D721Med (cell line): ENCODE data around the gene IMP4.

Experiments used
- DNase-seq: peaks from one replicate; pipeline ENCODE4 v3.0.0; 2011; ENCODE audit warnings: low spot score; ENCODE audit not compliant: insufficient read length
- FAIRE-seq: peaks from 2 replicates; lab custom pipeline; 2011; peaks lifted over from hg19 to GRCh38; lab: Jason Lieb, UNC
- TF ChIP-seq, protein P1 (sequence below): IDR thresholded peaks from 2 replicates; pipeline ENCODE4 v1.5.1; 2012; ENCODE audit warnings: mild to moderate bottlenecking, control low read depth; ENCODE audit not compliant: insufficient read depth; ENCODE audit errors: missing control alignments

IMP4 gene

DNA sequence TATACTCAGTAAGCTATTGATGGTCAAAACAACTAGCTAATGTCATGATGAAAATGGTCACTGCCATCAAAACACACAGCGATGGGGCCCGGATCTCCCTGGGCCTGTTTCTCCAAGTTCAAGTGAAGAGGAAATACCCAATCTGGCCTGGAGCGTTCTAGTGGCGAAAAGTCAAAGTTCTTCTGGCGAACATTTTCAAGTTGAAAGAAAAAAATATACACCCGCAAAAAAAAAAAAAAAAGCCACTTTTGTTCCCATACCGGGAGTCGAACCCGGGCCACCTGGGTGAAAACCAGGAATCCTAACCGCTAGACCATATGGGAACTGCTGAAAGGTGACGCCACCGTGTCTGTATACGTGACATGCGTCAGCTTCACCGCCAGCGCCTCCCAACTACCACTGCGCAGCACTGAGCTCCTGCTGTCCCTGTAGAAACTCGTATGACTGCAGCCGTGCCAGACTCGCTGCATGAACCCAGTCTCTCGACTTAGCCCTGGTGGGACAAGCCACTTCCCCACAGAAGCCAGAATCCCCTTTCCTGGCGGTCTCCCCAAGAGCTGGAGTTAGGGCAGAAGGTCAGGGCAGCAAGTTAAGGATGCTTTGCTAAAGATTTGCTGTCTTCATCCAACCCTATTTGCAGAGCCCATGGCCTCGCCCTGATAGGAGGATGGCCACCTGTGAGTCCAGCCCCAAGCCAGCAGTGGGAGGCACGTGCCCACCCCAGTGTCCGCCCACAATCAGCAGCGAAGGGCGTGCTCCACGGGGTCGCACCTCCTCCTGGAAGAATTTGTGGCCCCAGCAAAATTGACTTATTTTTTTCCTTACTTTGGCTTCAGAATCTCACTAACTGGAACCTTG lies 5.6 kb upstream of the IMP4 start:
- DNase-seq (peak; percentile 83), FAIRE-seq (no peak)
- TF ChIP-seq, protein P1, sequence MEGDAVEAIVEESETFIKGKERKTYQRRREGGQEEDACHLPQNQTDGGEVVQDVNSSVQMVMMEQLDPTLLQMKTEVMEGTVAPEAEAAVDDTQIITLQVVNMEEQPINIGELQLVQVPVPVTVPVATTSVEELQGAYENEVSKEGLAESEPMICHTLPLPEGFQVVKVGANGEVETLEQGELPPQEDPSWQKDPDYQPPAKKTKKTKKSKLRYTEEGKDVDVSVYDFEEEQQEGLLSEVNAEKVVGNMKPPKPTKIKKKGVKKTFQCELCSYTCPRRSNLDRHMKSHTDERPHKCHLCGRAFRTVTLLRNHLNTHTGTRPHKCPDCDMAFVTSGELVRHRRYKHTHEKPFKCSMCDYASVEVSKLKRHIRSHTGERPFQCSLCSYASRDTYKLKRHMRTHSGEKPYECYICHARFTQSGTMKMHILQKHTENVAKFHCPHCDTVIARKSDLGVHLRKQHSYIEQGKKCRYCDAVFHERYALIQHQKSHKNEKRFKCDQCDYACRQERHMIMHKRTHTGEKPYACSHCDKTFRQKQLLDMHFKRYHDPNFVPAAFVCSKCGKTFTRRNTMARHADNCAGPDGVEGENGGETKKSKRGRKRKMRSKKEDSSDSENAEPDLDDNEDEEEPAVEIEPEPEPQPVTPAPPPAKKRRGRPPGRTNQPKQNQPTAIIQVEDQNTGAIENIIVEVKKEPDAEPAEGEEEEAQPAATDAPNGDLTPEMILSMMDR, result no peak

DNA sequence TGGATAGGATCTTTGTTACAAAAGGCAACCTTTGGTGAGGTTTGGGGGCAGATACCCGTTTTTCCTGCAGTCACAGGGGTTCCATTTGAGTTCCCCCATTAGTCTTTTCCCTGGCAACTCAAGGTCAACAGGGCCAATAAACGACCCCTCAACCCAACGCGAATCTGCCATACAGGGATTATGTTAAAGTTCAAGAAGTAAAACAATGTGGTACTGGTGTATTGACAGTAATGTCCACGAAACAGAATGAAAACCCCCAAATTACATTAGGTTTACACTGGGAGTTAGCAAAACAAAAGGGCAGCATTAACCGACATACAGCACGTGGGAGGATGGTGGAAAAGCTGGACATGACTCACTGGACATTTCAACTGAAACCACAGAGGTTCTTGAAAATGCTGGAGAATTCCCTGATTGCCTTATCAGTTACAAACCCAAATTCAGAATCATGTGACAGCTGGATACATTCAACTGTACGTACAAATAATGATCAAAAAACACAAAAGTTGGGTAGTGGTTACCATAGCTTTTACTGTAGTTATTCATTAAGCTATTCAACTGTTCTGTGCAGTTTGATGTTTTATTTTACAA lies 4.9 kb upstream of the IMP4 start:
- no peak for DNase-seq
- no peak for FAIRE-seq
- TF ChIP-seq, protein P1, result no peak

DNA sequence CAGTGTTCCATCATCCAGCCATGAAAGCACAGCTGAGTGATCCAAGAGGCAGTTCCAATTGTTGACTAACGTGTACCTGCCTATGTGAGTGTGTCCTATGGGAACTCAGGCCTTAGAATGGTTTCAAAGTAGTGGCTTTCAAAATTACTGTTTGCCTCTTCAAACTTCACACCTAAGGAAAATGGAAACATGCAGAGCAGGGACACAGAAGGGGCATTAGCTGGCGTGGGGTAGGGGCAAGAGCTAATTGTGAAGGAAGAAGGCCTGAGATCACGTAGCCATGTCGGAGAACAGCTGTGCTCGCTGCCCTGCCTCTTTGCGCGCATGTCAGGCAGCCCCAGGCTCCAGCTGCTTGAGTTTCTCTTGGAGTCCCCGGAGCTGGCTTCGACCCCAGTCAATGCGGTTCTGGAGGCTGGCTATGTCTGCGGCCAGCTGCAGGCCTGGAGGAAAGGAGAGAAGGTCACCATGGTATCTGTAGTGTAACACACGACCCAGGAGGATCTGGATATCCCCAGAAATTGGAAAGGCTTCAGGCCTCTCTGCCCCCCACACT lies 3.8 kb upstream of the IMP4 start:
- DNase-seq (no peak), FAIRE-seq (no peak)
- TF ChIP-seq, protein P1, result no peak

DNA sequence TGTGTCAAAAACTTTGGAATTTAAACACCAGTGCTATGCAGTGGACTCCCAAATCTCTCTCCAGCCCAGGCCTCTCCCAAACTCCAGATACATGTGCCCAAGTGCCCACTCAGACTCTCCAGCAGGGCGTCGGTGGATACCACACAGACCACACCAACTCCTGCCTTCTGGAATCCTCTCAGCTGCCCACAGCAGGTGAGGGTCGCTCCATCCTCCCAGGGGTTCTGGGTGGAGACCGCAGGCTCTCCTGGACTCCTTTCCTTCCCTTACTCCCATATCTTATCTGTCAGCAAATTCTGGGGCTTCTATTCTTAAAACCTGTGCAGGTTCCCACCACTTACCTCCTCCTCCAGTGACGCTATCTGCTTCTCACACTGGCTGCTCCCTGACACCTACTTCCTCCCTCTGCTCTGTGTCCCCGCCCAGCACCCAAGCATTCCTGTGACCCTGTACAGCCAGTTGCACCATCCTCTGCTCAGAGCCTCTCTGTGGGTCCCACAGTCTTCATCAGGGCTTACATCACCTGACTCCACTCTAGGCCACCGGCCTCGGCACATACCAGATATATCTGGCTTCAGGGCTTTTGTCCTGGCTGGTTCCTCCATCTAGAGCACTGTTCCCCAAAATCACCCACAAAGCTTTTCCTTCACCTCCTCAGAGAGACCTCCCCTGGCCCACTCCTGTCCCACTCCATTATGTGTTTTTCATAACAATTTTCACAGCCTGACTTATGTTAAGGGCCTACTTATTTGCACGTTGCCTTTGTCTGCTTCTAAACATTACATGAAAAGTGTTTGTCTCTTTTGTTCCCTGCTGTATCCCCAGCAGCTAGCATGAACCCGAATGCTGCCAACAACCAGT lies 2.6 kb upstream of the IMP4 start:
- DNase-seq, result no peak
- TF ChIP-seq, protein P1, result no peak
- FAIRE-seq, result no peak

DNA sequence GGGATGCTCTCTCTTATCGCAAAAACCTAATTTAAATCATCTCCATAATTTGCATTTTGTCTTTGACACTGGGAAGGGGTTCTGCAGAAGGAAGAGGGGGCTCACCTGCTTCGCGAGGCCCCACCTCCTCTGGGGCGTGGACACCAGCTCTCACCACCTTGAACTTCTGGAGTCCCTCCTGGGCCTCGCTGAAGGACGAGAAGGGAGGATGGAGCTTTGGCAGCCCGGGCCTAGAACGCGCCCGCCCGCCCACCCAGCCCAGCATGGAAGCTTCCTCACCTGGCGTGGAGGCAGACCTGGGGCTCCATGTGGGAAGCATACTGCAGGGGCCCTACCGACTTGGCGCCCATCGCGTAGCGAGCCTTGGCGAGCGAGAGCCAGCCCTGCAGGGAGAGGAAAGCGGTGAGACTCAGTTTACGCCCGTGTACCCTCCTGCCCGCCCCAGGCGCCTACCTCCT lies 1.1 kb upstream of the IMP4 start:
- DNase-seq (no peak), FAIRE-seq (no peak)
- TF ChIP-seq, protein P1, result no peak

DNA sequence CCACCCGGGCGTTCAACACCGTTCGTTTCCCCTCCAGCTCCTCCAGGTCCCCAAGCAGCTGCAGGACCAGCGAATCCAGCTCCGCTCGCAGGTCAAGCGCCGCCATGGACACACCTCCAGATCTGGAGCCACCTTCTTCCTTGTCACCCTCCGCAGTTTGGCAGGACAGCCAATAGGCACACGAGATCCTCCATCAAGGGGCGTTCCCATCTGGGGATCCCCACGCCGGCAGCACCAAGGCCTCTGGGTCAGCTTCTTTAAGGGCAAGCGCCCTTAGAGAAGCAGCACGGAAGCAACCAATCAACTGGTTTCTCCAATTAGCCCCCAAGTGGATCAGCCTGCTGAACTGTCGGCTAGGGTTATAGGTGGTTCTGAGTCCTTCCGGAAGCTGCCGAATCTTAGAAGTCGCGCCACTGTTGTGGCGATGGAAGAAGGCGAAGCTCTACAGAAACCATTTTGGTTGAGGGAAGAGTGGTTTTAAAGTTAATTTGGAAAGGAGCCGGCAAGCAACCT lies 621 bp upstream of the IMP4 start:
- TF ChIP-seq, protein P1, result no peak
- FAIRE-seq, result no peak
- peak; percentile 94 for DNase-seq
